ENCODE measurements around the gene GPR15. TPM values are rescaled to one million over a fixed set of nuclear protein-coding genes. Genes with fewer than 3 reads are reported as not detected.

GPR15 gene
- total and polyA plus RNA-seq, 10 of the 15 experiments (the other 5 are each of a cell fraction or from before 2014, with no cell fraction given): 70.7 to 150 (median 115) TPM

GRCh38 chr3:98536456-98537017 lies 4.8 kb downstream of the GPR15 start (continued):
- TF ChIP-seq E2F4 (IDR thresholded peaks at IDR 0.05; ENCODE audit: low read depth, low read length): no peak
- no peak for TF ChIP-seq ZNF622 (IDR thresholded peaks at IDR 0.05)
- no peak for TF ChIP-seq RBBP5 (conservative IDR thresholded peaks at IDR 0.05)
- peak; percentile 3 for TF ChIP-seq SIX5 (IDR thresholded peaks at IDR 0.05; ENCODE audit: low read depth, low read length, severe bottlenecking)
- peak; percentile 71; the same call in 1 of the 2 replicates for TF ChIP-seq GABPA (IDR thresholded peaks at IDR 0.05; ENCODE audit: low read depth)
- no peak for TF ChIP-seq MYC (IDR thresholded peaks at IDR 0.05; ENCODE audit: insufficient read depth, insufficient read length, insufficient replicate concordance, low read length, severe bottlenecking)
- TF ChIP-seq GATAD2B (conservative IDR thresholded peaks at IDR 0.05; ENCODE audit: low read depth): peak; percentile 36; the same call in 1 of the 2 replicates
- TF ChIP-seq CHD2 (IDR thresholded peaks at IDR 0.05; ENCODE audit: borderline replicate concordance, low read depth, low read length): peak; percentile 82; the same call in 1 of the 2 replicates
- no peak for TF ChIP-seq NFXL1 (IDR thresholded peaks at IDR 0.05; ENCODE audit: borderline replicate concordance)
- peak; percentile 98 for TF ChIP-seq POLR2AphosphoS2 (IDR thresholded peaks at IDR 0.05; ENCODE audit: low read depth, low read length)
- no peak for TF ChIP-seq EZH2 (IDR thresholded peaks at IDR 0.05; ENCODE audit: borderline replicate concordance, control insufficient read depth, low read depth, low read length)
- peak; percentile 72 for TF ChIP-seq MEF2B (IDR thresholded peaks at IDR 0.05; ENCODE audit: partially characterized antibody, poor library complexity, severe bottlenecking)
- no peak for TF ChIP-seq RB1 (IDR thresholded peaks at IDR 0.05; ENCODE audit: borderline replicate concordance)
- peak; percentile 92 for TF ChIP-seq STAT3 (IDR thresholded peaks at IDR 0.05; ENCODE audit: low read depth, low read length)
- no peak for TF ChIP-seq NR2C2 (IDR thresholded peaks at IDR 0.05; ENCODE audit: borderline replicate concordance, control insufficient read depth, insufficient read length, low read depth)
- no peak for TF ChIP-seq ELK1 (IDR thresholded peaks at IDR 0.05; ENCODE audit: low read depth, low read length)
- peak; percentile 99 for TF ChIP-seq ATF2 (IDR thresholded peaks at IDR 0.05; ENCODE audit: low read length)
- TF ChIP-seq RUNX3 (IDR thresholded peaks at IDR 0.05; ENCODE audit: low read length): peak; percentile 96
- TF ChIP-seq, protein P1, sequence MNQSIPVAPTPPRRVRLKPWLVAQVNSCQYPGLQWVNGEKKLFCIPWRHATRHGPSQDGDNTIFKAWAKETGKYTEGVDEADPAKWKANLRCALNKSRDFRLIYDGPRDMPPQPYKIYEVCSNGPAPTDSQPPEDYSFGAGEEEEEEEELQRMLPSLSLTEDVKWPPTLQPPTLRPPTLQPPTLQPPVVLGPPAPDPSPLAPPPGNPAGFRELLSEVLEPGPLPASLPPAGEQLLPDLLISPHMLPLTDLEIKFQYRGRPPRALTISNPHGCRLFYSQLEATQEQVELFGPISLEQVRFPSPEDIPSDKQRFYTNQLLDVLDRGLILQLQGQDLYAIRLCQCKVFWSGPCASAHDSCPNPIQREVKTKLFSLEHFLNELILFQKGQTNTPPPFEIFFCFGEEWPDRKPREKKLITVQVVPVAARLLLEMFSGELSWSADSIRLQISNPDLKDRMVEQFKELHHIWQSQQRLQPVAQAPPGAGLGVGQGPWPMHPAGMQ (IDR thresholded peaks at IDR 0.05; ENCODE audit: borderline replicate concordance): no peak
- TF ChIP-seq, protein P2, sequence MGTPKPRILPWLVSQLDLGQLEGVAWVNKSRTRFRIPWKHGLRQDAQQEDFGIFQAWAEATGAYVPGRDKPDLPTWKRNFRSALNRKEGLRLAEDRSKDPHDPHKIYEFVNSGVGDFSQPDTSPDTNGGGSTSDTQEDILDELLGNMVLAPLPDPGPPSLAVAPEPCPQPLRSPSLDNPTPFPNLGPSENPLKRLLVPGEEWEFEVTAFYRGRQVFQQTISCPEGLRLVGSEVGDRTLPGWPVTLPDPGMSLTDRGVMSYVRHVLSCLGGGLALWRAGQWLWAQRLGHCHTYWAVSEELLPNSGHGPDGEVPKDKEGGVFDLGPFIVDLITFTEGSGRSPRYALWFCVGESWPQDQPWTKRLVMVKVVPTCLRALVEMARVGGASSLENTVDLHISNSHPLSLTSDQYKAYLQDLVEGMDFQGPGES (IDR thresholded peaks at IDR 0.05): no peak
- peak; percentile 93 for TF ChIP-seq MEF2A (IDR thresholded peaks at IDR 0.05; ENCODE audit: insufficient read depth, low read depth, low read length)
- TF ChIP-seq LARP7 (IDR thresholded peaks at IDR 0.05): no peak
- peak; percentile 79 for TF ChIP-seq TAF1 (IDR thresholded peaks at IDR 0.05; ENCODE audit: borderline replicate concordance, low read depth, low read length)
- peak; percentile 99 for TF ChIP-seq POLR2AphosphoS5 (IDR thresholded peaks at IDR 0.05; ENCODE audit: low read length)
- TF ChIP-seq ETV6 (conservative IDR thresholded peaks at IDR 0.05 in 1 of 2, IDR thresholded peaks at IDR 0.05 in 1 of 2; ENCODE audit: borderline replicate concordance in 1 of 2, low read depth in 1 of 2): peak in 1 of 2 experiments; percentile 80; a peak in 2 of 4 replicates

Data from GM12878 (cell line).